GM12892 (cell line): Measurements from ENCODE around the gene SLC3A2. TPM values are rescaled to one million over a fixed set of nuclear protein-coding genes. Genes with fewer than 3 reads are reported as not detected.
"Not testable (repeated sequence)": the region's sequence is repeated elsewhere in the genome, so short reads cannot be mapped to it uniquely, and the experiment has no call there.

Experiments
- DNase-seq: peaks from one replicate; pipeline ENCODE4 v3.0.0; 2011; ENCODE audit not compliant: insufficient read length
- FAIRE-seq: peaks from 2 replicates; lab custom pipeline; 2011; peaks lifted over from hg19 to GRCh38; lab: Jason Lieb, UNC
- POLR2A ChIP-seq: IDR thresholded peaks from 2 replicates; pipeline ENCODE4 v1.6.1; 2011; ENCODE audit warnings: low read depth, low read length, control low read depth
- POLR2AphosphoS5 ChIP-seq: IDR thresholded peaks from 2 replicates; pipeline ENCODE4 v1.6.1; 2011; ENCODE audit warnings: low read depth, low read length, control low read depth
- TAF1 ChIP-seq: IDR thresholded peaks from 2 replicates; pipeline ENCODE4 v1.6.1; 2011; ENCODE audit warnings: low read depth, mild to moderate bottlenecking, control low read depth, low read length, borderline replicate concordance
- polyA plus RNA-seq: library from polyadenylated mRNA; unstranded; fragments of >200 nt; gene quantifications from one replicate; pipeline ENCODE4 v1.2.1, GENCODE V29; 2012; ENCODE audit warnings: missing spikeins, inconsistent platforms; ENCODE audit not compliant: missing spikeins

The SLC3A2 gene
- polyA plus RNA-seq: 90.4 TPM

GRCh38 chr11:62880803-62881578 lies at the start of gene SLC3A2:
Gene SLC3A2, plus strand, starts transcription at chr11:62880896. Its CDS starts 128 bp downstream, at chr11:62881024.
- peak; percentile 81 for DNase-seq
- FAIRE-seq: peak; percentile 87
- peak; percentile 97 for TF ChIP-seq POLR2A
- peak; percentile 88 for TF ChIP-seq TAF1
- TF ChIP-seq POLR2AphosphoS5: peak; percentile 98

- peak; percentile 48 for FAIRE-seq
- no peak for TF ChIP-seq TAF1
- no peak for TF ChIP-seq POLR2A
- TF ChIP-seq POLR2AphosphoS5: no peak
- no peak for DNase-seq
These were observed 49.7 kb upstream of the SLC3A2 start for GRCh38 chr11:62830904-62831519.

- FAIRE-seq: peak; percentile 96
- peak; percentile 96 for DNase-seq
- TF ChIP-seq TAF1: peak; percentile 92; the same call in 1 of the 2 replicates
- peak; percentile 80 for TF ChIP-seq POLR2A
- TF ChIP-seq POLR2AphosphoS5: no peak; the same call in 1 of the 2 replicates
These were observed 49.0 kb upstream of the SLC3A2 start, which contains the start of gene STX5 for GRCh38 chr11:62831520-62832335. Gene STX5, minus strand, starts transcription at chr11:62832051. Its CDS starts 808 bp downstream, at chr11:62831243.

GRCh38 chr11:62832336-62833234 lies 48.1 kb upstream of the SLC3A2 start, which contains the start of gene TEX54:
Gene TEX54, minus strand, starts transcription at chr11:62832841.
- TF ChIP-seq TAF1 (no peak), POLR2AphosphoS5 (peak; percentile 77), POLR2A (peak; percentile 85; the same call in 1 of the 2 replicates)
- no peak for FAIRE-seq
- DNase-seq: no peak

- FAIRE-seq: no peak
- TF ChIP-seq POLR2AphosphoS5: no peak
- no peak for TF ChIP-seq TAF1
- TF ChIP-seq POLR2A: no peak
- DNase-seq: no peak
These were observed 45.4 kb upstream of the SLC3A2 start for GRCh38 chr11:62835336-62835735.

GRCh38 chr11:62839050-62839945 lies 41.4 kb upstream of the SLC3A2 start, which contains the start of gene WDR74:
Gene WDR74, minus strand, starts transcription at chr11:62839590. Its CDS starts 20 bp downstream, at chr11:62839570.
- peak; percentile 91 for FAIRE-seq
- peak; percentile 95 for TF ChIP-seq TAF1
- peak; percentile 96 for TF ChIP-seq POLR2A
- peak; percentile 95 for TF ChIP-seq POLR2AphosphoS5
- peak; percentile 83 for DNase-seq

- DNase-seq, FAIRE-seq: not testable (repeated sequence)
These were observed 39.9 kb upstream of the SLC3A2 start for GRCh38 chr11:62840721-62841360.

- DNase-seq: peak; percentile 84
- TF ChIP-seq TAF1 (peak; percentile 40; the same call in 1 of the 2 replicates), POLR2AphosphoS5 (peak; percentile 100), POLR2A (peak; percentile 100)
These were observed 39.1 kb upstream of the SLC3A2 start for GRCh38 chr11:62841361-62842170.

More at GRCh38 chr11:62841361-62842170, 39.1 kb upstream of the SLC3A2 start:
- peak; percentile 97 for FAIRE-seq
